DLD1 (cell line): ENCODE data around the gene ADCY2.

Experiments
- in situ Hi-C: cut with HindIII; loops from 2 replicates; pipeline ENCODE4 v1.10.0; 2017; ENCODE audit warnings: low sequenced_read_pairs

The ADCY2 gene

DNA sequence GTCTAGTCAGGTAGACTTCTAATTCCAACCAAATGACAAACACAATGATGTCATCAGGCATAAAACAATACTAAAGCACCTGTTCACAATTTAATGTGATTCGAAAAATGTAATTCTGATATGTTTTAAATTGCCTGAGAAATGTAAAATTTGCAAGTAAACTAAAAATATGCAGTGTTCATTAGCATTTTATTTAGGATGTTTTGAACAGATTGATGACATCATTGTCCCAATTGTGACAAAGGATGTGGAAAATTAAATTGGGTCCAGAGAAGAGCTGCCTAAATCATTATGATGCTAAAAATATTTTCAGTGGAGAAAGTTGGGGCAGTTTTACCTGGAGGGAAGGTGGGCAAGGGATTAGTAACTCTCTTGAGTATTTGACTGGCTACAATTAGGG lies 368.5 kb downstream of the ADCY2 start:
- in situ Hi-C loops, result no loop called here

DNA sequence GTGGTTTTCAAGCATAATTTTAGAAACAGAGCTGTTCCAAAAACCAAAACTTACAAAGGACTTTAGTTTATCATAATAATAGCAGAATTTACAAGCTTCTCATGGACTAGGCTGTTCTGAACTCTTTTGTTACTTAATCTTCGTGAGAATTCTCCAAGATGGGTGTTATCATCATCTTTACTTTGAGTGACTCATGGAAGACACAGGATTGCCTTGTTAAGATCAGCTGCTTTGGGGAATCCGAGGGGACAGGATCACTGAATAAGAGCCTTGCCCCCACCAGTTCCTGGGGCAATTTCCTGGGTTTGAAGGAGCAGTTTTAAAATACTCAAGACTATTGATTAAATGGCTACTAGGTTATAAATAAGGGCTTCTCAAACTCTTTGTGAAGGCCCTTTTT lies 374.5 kb downstream of the ADCY2 start:
- in situ Hi-C loops, result no loop called here

DNA sequence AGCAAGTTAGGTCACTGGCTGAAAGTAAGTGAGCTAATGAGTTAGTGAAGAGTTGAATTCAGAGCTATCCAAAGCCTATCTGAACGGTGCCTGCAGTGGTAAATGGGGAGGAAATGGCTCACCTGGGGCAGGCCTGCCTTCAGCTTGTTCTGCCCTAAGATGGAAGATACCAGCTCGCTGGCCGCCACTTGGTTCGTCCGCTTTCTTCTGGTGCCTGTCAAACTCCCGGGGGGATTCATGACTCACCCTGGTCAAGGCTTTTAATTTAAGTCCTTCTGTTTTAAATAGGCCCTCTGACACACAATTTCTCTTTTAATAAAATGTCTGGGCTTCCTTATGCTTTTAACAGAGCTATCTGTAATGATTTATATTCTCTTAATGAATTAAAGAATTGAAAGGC lies 376.2 kb downstream of the ADCY2 start:
- in situ Hi-C loops, result no loop called here

- in situ Hi-C loops, result no loop called here
These were observed 377.2 kb downstream of the ADCY2 start for GRCh38 chr5:7773178-7773577.

GRCh38 chr5:7776442-7776841 lies 380.5 kb downstream of the ADCY2 start:
- in situ Hi-C loops, result no loop called here

GRCh38 chr5:7779019-7780005 lies 383.4 kb downstream of the ADCY2 start:
- in situ Hi-C loops, result no loop called here

- in situ Hi-C loops, result no loop called here
These were observed 386.0 kb downstream of the ADCY2 start for GRCh38 chr5:7781899-7782298.

DNA sequence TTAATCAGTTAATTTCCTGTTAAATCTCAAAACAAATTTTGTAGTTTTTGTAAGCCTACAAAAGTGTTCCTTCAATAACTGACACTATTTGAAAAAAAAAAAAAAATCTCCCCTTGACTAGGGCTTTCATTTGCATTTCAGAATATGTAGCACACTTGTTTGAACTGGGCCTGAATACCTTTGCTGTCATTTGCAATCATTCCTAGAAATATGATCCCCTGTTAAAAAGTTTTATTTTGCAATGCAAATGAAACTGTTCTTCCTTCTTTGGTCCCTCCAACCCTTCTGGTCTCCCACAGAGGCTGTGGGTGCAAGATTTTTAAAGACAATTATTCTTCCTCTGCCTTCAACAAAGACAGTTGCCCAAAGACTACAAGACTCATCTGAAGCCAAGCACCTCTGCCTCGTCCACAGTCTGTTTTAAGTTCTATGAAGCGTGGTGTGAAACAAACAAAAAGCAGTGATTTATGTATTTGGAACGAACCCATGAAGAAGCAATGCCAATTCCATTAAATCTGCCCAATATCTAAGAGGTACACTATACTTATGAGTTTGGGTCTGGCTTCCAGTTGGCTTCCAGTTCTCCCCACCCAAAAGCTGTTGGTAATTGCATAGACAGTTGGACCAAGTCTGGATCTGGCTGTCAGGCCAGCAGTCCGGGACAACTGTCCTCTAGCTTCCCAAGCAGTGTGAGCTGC lies 388.9 kb downstream of the ADCY2 start:
- in situ Hi-C loops, result no loop called here

- in situ Hi-C loops, result no loop called here
These were observed 391.8 kb downstream of the ADCY2 start for GRCh38 chr5:7787770-7788169.

- in situ Hi-C loops, result no loop called here
These were observed 393.6 kb downstream of the ADCY2 start for GRCh38 chr5:7789567-7789966.

DNA sequence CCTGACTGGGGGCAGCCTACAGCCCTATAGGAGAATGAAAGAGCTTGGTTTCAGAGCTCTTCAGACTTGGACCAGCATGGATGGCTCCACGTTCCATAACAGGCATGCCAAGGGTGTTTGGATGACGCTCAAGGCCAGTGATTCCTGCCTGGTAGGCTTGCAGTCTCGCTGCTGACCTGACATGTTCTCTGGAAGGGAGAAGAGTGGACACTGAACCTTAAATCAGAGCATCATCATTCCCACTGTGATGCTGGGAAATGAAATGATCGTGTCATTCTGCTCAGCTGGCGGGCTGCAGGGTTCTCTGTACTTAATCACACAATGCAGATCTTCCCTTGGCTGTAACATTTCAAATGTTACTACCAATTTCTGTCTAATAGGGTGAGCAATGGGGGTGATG lies 398.0 kb downstream of the ADCY2 start:
- in situ Hi-C loops, result no loop called here

DNA sequence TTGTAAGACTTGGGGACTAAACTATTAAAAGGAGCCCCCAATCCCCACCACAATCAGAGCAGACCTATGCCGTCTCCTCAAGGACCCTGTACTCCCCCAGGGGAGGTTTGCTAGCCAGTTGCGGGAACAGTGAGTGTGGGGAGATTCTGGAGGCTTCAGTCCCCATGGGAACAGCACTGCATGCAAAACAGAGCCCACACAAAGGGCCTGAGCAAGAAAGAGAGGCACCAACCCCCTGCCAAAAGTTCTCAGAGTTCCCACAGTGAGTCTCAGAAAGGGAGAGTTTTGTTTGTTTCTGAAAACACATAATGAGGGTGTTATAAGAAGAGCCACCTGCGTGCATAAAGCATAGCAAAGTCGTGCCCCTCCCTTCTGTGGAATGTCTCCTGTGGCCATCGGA lies 398.4 kb downstream of the ADCY2 start:
- in situ Hi-C loops, result no loop called here

DNA sequence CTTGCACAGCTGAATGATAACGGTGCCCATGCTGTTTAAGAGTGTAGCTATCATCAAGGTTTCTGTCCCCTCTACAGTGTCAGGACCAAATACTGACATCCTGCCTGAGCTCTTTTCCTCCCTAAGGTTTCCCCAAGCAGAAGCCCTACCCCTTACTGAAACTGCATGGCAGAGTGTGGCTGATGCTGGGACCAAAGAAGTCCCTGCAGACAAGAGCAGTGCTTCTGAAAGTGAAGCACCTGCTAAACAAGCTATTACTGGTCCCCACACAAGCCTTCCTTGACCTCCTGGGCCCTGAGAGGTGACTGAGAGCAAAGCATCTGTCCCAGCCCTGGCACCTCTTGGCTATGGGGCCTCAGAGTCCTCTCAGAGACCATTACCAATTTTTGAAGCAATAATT lies 398.9 kb downstream of the ADCY2 start:
- in situ Hi-C loops, result no loop called here

DNA sequence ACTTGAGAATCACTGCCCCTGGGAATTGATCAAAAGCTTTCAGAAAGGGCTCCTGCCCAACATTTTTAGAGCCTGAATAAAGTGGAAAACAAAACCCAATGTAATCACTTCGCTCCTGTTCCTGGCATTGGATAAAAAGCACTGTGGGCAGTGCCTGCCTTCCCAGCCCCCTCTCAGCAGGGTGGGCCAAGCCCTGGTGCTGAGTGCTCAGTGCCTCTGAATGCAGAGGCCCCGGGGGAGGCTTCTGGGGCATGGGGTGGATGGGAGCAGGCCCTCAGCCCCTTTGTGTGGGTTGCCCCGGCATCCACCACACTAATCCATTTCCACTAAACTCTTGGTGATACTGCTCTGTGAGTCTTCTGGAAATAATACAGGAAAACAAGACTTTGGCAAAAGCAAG lies 399.4 kb downstream of the ADCY2 start:
- in situ Hi-C loops, result no loop called here

- in situ Hi-C loops, result no loop called here
These were observed 406.1 kb downstream of the ADCY2 start for GRCh38 chr5:7801891-7802614.

DNA sequence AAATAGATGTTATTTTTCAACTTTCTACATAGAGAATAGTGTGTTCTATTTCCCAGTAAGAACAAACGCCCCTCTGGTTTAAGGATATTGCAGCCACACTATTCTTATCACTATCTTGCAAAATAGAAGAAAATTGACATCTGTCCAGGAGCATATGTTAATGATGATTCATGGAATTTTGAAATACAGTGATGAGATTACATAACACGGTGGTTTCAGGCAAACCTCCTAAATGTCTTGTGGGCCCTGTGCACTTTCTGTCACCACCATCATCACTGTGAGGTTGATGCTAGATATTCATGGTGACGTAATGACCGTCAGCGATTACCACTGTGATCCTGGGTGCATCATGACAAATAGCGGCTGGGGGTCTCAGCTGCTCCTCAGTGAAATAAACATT lies 406.9 kb downstream of the ADCY2 start:
- in situ Hi-C loops, result no loop called here

DNA sequence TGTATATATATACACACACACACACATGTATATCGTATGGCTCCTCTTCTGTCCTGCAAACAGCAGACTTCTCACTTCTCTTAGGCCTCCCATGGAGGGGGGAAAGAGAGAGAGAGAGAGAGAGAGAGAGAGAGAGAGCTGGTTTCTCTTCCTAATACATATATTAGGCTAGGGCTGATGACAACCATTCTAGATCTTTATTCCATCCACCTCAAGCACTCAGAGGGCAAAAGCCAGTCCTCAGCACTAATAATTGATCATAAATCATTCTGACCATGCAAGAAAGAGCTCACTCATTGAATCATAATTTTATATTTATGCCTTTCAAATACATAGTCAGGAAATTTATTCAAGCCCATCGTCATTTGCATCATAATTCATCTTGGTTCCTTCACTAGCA lies 408.0 kb downstream of the ADCY2 start:
- in situ Hi-C loops, result no loop called here

DNA sequence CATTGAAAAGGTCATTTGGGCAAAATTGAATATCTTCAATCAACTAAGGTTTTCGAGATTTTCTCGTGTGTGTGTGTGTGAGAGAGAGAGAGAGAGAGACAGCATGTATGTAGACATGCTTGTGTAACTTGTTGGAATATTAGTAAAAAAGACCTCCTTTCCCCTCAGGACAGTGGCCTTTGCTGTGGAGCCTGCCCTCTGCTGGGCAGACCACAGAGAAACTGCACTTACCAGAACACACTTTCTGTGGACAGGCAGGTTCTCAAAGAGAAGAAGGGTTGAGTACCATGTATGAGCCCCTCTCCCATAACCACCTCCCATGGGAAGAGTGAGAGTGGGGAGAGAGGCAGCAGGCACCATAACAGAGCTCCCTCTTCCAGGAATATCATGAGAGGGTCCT lies 409.4 kb downstream of the ADCY2 start:
- in situ Hi-C loops, result no loop called here

GRCh38 chr5:7808998-7809397 lies 413.1 kb downstream of the ADCY2 start:
- in situ Hi-C loops, result no loop called here

DNA sequence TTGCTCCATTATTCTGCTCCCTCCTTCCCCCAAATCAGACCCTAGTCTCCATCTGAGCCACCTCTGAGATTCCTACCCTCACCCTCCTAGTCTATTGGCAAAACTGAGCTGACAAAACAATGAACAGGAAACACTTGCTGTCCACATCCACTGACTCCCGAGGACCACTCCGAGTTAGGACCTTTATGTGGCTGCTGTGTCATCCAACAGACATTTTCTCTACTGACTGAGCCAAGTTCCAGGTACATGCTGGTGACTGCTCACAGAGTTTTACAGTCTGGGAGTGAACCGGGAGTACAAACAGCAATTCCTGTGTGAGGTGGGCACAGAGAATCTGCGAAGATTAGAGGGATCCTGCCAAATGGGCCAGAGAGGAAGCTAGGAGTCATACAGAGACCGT lies 415.8 kb downstream of the ADCY2 start:
- in situ Hi-C loops, result no loop called here

- in situ Hi-C loops, result no loop called here
These were observed 417.1 kb downstream of the ADCY2 start for GRCh38 chr5:7813007-7813406.

GRCh38 chr5:7813576-7813975 lies 417.6 kb downstream of the ADCY2 start:
- in situ Hi-C loops, result no loop called here
